OCI-LY1 (cell line): ENCODE measurements around the gene CCDC63.

Experiments
- CTCF ChIP-seq: fragments of 200-600 bp; sonication (generic), shearing (Covaris generic); IDR thresholded peaks from 2 replicates; pipeline ENCODE4 v1.5.1; 2017; ENCODE audit warnings: mild to moderate bottlenecking, antibody characterized with exemption, low read length, moderate library complexity, mixed read lengths
- EZH2 ChIP-seq: fragments of 200-600 bp; sonication (generic), shearing (Covaris generic); IDR thresholded peaks from 2 replicates; pipeline ENCODE4 v1.8.0; 2017; ENCODE audit warnings: borderline replicate concordance, mixed run types, mild to moderate bottlenecking, antibody characterized with exemption, low read length, moderate library complexity, mixed read lengths

- no peak for TF ChIP-seq CTCF
- no peak for TF ChIP-seq EZH2
Measured at GRCh38 chr12:110811972-110812371, 34.8 kb upstream of the CCDC63 start.
